SIG-M5 treated with dmso at 0.1 percent for 504 hours (cell line): ENCODE data around the gene SSBP4.

ENCODE experiments used
- DNase-seq: peaks from one replicate; lab custom pipeline; 2025; ENCODE audit not compliant: unreplicated experiment; lab: John Stamatoyannopoulos, UW

Gene SSBP4

DNA sequence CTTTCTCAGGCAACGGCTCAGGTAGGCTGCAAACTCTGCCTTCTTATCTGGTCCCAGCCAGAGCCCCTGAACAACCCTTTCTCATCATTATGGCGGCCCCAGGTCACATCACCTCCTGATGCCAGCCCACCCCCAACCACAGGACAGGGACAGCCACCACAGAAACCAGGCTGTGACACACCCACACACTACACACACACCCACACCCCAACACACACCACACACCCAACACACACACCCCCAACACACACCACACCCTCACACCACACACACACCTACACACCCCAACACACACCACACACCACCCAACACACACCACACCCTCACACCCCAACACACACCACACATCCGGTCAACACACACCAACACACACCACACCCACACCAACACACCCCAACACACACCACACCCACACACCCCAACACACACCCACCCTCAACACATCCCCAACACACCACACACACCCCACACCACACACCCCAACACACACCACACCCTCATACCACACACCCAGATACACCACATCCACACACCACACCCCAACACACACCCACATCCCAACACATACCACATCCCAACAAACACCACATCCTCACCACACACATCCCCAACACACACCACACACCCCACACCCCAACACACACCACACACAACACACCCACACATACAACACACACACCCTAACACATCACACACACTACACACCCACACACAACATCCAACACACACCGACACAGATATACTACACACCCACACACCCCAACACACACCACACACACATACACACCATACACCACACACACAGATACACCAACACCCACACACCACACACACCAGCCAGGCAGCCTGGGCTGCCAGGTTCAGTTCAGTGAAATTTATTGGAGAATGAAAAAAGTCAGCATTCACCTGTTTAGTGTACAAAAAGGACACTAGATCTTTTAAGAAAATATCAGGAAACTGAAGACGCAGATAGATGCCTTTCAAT is 22.9 kb downstream of the SSBP4 start:
- DNase-seq, result no peak

- DNase-seq, result no peak
Measured at GRCh38 chr19:18442941-18443340, 23.7 kb downstream of the SSBP4 start.

- no peak for DNase-seq
Measured at GRCh38 chr19:18443406-18443805, 24.2 kb downstream of the SSBP4 start.

DNA sequence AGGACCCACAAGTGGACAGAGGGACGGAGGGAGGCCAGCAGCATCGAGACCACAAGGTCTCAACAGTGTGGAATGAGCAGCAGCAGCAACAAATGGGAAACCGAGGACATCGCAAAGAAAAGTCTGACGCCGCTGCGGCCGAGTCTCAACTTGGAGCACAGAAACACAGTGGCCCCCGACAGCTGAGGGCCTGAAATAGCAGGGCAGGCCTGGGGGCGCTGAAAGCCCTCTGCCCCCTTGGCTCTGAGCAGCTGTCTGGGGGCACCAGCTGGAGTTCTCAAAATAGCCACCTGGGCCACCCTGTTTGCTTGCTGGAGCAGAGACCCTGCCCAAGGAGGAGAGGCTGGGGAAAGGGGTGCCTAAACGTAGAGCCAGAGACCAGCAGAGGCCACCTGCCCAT is 24.6 kb downstream of the SSBP4 start:
- no peak for DNase-seq

DNA sequence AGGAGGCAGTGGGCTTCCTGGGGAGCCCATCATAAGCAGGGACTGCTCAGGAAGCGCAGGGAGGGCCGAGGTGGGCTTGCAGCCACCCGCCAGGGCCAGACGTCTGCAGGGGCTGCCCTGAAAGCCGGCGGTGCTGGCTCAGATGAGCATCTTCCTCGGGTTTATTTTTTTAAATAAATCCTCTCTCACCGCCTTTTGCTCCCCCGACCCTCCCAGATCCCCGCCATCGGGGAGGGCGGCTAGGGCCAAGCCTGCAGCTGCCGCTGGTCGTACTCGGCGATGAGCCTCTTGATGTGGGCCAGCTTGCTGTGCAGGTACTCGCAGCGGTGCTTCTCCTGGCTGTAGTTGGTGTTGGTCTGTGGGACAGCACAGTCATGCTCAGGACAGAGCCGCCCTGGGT is 25.3 kb downstream of the SSBP4 start:
- no peak for DNase-seq

DNA sequence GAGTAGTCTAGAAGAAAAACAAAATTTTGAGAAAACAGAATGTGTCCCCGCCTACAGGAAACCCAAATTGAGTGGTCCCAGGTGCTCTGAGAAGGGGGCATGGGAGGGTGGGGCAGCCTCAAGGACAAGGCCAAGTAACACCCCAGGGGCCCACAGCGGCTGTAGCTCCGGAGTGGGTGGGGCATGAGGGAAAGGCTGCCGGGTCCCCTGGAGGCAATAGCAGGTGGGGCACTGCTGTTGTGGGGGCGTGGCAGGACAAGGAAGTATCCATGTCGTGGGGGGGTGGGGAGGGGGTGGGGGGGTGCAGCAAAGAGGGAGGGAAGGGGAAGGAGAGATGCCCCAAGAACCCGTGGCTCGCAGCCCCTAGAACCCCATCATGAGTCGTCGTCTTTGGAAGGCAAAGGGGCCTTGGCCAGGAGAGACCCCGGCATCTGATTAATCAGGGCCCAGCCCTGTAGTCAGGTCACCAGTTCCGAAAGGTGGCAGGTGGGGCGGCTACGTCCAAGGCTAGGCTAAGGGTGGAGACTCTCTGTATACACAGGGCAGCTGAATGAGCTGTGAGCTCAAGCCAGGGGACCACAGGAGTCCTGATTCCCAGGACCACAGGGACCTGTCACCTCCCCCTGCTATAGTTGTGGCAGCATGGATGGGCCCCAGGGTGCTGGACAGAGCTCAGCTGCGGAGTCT is 26.2 kb downstream of the SSBP4 start:
- DNase-seq, result no peak

DNA sequence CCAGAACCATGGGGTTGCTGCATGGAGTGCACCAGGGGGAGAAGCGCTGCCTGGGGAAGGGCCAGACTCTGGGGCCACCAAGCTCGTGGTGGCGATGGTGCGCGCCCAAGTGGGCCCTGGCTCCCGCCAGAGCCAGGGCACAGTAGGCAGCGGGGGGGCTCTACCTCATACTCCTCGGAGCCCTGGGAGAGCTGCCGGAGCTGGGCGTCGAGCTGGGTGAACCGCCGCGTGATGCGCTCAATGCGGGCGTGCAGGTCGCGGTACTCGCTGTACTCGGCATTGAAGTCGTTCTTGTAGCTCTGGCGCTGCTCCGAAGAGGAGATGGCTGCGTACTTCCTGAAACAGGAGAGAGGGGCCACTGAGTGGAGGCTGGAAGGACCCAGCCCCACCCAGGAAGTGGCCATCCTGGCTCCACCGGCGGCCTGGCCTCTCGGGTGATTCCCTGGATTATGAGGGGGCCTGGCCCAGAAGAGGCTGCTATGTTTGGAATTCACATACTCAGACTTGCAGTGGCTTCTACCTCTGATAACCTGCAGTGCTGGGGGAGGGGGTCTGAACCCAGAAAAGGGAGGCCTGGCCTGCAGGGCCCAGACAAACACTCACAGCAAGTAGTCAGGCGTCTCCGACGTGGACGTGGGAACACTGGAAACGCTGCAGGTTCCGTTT is 27.1 kb downstream of the SSBP4 start:
- DNase-seq, result no peak

- DNase-seq, result peak; percentile 30
Measured at GRCh38 chr19:18446811-18447359, 27.7 kb downstream of the SSBP4 start.

DNA sequence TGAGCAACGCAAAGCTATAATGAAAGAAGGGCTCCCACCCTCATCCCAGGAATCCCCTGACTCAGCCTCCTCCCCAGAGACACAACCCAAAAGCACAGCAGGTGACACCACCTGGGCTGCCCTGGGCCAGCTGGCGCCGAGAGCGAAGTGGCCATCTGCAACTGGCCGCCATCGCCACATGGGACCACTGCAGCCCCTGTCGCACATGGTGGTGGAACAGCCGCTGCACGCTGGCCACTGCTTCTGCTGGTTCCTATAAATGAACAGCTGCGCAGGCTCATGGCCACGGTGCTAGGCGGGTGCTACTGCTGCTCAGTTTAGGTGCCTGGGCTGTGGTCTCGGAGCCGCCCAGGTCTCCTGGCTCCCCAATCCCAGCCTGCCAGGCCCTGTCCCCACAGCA is 30.4 kb downstream of the SSBP4 start:
- no peak for DNase-seq

DNA sequence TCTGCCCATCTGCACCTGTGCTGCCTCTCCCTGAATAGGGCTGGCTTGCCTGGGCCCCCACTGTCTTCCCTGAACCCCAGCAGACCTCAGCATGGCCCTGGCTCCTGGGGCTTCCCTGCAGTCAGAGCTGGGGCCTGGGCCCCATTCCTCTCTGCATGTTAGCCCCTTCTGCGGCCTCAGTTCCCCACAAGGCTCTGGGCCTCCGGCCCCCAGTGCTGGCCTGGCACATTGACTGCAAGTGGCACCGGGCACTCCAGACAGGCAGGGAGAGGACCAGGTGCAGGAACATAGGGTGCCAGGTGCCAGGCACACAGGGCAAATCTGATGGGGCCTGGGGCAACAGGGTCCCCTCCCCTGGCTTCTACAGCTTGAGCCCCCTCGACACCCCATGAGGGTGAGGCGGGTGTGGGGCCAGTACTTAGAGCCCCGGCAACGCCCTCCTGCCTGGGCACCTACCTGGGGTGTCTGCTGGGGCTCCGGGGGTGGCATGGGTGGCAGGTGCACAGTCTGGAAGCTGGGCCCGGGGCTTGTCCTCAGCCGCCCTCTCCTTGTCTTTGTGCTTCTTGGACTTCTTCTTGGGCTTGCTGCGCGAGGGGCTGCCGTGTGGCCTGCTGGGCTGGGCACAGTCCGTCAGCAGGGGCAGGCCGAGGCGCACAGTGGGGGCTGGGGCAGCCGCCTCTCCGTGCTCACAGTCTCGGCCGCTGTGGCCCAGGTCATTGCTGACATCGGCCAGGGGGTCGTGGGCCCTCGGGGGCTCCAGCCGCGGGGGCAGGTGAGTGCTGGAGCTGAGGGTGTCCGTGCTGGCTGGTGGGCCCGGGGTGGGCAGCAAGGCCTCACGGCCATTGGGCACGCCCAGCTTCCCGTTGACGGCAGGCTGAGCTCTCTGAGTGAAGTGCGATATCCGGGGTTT is 31.1 kb downstream of the SSBP4 start:
- no peak for DNase-seq

DNA sequence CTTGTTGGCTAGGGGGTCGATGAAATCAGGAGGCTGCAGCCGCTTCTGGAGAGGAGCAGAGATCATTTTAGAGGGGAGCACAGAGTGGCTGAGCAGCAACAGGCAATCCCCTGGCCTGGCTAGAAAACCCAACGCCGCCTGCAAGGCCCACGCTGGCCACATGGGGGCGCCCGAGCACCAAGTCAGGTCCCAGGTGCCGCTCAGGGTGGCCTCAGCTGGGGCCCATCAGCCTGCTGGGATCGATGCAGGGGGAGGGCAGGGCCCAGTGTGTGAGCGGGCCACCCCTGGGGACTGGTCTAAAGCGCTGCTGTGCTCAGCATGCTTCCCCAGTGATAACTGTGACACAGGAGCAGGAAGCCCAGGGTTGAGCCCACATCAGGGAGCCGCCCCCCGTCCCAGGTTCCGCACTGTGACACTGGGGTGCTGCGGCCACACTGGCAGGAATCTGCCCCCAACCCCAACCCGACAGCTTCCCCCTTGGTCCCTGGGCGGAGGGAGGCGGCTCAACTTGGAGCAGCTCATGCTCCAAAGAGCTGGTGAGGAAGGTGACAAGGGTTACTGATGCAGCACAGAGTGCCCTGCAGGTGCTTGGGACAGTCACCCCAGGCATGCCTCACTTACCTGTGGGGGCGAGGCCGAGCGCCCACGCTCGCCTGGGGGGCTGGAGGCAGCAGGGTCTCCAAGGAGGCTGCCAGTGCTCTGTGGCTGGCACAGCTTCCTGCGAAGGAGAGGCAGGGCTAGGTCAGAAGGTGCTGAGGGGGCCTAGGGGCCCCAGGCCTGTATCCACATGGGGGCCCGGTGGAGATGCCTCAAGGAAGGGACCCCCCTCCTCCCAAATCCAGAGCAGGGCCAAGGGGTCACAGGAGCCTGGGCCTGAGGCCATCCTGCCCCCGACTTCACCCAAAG is 32.0 kb downstream of the SSBP4 start:
- DNase-seq, result peak; percentile 50

GRCh38 chr19:18452386-18452785 is 33.2 kb downstream of the SSBP4 start:
- no peak for DNase-seq

DNA sequence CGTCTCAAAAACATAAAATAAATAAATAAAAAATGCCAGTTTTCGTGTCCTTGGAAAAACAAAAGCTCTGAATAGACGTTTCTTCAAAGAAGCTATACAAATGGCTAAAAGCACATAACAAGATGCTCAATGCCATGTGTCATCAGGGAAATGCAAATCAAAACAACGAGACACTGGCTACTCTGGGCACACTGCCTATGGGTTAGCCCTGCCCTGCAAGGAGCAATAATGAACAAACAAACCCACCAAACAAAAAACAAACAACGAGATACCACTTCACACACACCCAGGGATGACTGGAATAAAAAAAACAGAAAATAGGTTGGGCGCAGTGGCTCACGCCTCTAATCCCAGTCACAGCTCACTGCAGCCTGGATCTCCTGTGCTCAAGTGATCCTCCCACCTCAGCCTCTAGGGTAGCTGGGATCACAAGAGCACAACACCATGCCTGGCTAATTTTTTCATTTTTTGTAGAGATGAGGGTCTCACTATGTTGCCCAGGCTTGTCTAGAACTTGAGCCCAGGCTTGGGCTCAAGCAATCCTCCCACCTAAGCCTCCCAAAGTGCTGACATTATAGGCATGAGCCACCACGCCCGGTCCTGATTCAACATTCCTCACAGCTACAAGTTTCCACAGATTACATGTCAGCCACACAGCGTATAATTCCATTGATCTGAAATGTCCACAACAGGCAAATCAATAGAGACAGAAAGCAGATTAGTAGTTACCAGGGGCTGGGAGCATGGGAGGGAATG is 34.2 kb downstream of the SSBP4 start:
- DNase-seq, result no peak

DNA sequence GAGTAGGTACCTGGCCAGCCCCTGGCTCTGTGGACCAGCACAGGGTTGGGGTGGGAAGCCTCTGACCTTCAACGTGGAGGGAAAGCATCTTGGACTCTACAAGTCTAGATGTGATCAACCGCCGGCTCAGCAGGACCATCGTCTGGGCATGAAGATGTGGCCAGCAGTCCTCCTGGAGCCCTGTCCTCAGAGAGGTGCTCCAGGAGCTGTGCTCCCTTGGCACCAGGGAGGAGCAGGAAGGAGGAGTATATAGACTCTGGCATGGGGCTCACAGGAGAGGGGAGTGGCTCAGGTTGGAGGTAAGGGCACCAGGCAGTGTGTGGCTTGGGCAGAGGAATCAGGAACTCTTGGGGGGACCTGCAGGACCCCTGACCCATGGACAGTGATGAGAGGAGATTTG is 37.1 kb downstream of the SSBP4 start:
- no peak for DNase-seq

GRCh38 chr19:18456974-18457373 is 37.8 kb downstream of the SSBP4 start:
- DNase-seq, result no peak

- DNase-seq, result no peak
Measured at GRCh38 chr19:18457483-18458331, 38.5 kb downstream of the SSBP4 start.

GRCh38 chr19:18460900-18461299 is 41.7 kb downstream of the SSBP4 start:
- no peak for DNase-seq

GRCh38 chr19:18461471-18461870 is 42.3 kb downstream of the SSBP4 start:
- no peak for DNase-seq
